HEK293 (cell line): ENCODE results near the gene FGD4.
A peak's percentile ranks its signal among the peaks of the same experiment; 100 is the strongest.

Experiments
- CTCF ChIA-PET: fragments of 350-600 bp; formaldehyde crosslinking; extraction: SDS; loops from one replicate; lab custom pipeline; 2021; ENCODE audit warnings: antibody characterized with exemption; lab: Yijun Ruan, JAX
- POLR2A ChIA-PET: fragments of 300-600 bp; formaldehyde crosslinking; extraction: SDS; loops from one replicate; lab custom pipeline; 2020; ENCODE audit warnings: antibody characterized with exemption, inconsistent platforms; lab: Yijun Ruan, JAX
- H3K27ac ChIP-seq: fragments of 200-500 bp; sonication (Bioruptor generic); 2 replicates; pipeline ENCODE4 v1.5.1; 2014; ENCODE audit warnings: low read depth, low read length, control low read depth, inconsistent platforms; ENCODE audit errors: extremely low read depth
- H3K36me3 ChIP-seq, 2 experiments: fragments of 200-500 bp in 1 of 2; sonication (Bioruptor generic) in 1 of 2; 1 replicate in 1 of 2; 2 replicates in 1 of 2; pipeline ENCODE4 v1.5.1; 2014 to 2017; ENCODE audit warnings: inconsistent platforms in 2 of 2, low read length in 2 of 2; ENCODE audit not compliant: control insufficient read depth in 2 of 2, insufficient read depth in 1 of 2
- H3K4me1 ChIP-seq: fragments of 200-500 bp; sonication (Bioruptor generic); 2 replicates; pipeline ENCODE4 v1.5.1; 2014; ENCODE audit warnings: mild to moderate bottlenecking, low read length, inconsistent platforms; ENCODE audit not compliant: control insufficient read depth, insufficient read depth
- H3K4me3 ChIP-seq: 2 replicates; pipeline ENCODE4 v1.5.1; 2011; ENCODE audit warnings: low read depth, mild to moderate bottlenecking, control low read depth, low read length, moderate library complexity
- H3K9me3 ChIP-seq: fragments of 200-500 bp; sonication (Bioruptor generic); 2 replicates; pipeline ENCODE4 v1.5.1; 2014; ENCODE audit warnings: low read depth, low read length, inconsistent platforms; ENCODE audit not compliant: control insufficient read depth, insufficient read depth
- HIC1 ChIP-seq: fragments of 450-650 bp; formaldehyde crosslinking; IDR thresholded peaks from 2 replicates; pipeline ENCODE4 v1.5.1; 2016; ENCODE audit warnings: missing biosample characterization, missing genetic modification characterization
- KLF8 ChIP-seq: fragments of 450-650 bp; formaldehyde crosslinking; IDR thresholded peaks from 2 replicates; pipeline ENCODE4 v1.5.1; 2016; ENCODE audit warnings: missing biosample characterization, missing genetic modification characterization
- OSR2 ChIP-seq: fragments of 450-650 bp; formaldehyde crosslinking; IDR thresholded peaks from 2 replicates; pipeline ENCODE4 v1.5.1; 2016; ENCODE audit warnings: missing biosample characterization, missing genetic modification characterization
- SCRT2 ChIP-seq: fragments of 450-650 bp; formaldehyde crosslinking; IDR thresholded peaks from 2 replicates; pipeline ENCODE4 v1.5.1; 2016; ENCODE audit warnings: missing biosample characterization, missing genetic modification characterization
- ZBTB48 ChIP-seq: fragments of 450-650 bp; formaldehyde crosslinking; IDR thresholded peaks from 2 replicates; pipeline ENCODE4 v1.5.1; 2016; ENCODE audit warnings: missing biosample characterization, missing genetic modification characterization
- ZNF155 ChIP-seq: fragments of 450-650 bp; formaldehyde crosslinking; IDR thresholded peaks from 2 replicates; pipeline ENCODE4 v1.5.1; 2016; ENCODE audit warnings: missing biosample characterization, missing genetic modification characterization
- ZNF837 ChIP-seq: fragments of 450-650 bp; formaldehyde crosslinking; IDR thresholded peaks from 2 replicates; pipeline ENCODE4 v1.5.1; 2016; ENCODE audit warnings: missing biosample characterization, missing genetic modification characterization
- ZSCAN16 ChIP-seq: fragments of 450-650 bp; formaldehyde crosslinking; IDR thresholded peaks from 2 replicates; pipeline ENCODE4 v1.5.1; 2016; ENCODE audit warnings: missing biosample characterization, missing genetic modification characterization
- TF ChIP-seq, protein P1 (sequence below): fragments of 450-650 bp; formaldehyde crosslinking; IDR thresholded peaks from 2 replicates; pipeline ENCODE4 v1.5.1; 2017; ENCODE audit warnings: missing biosample characterization, missing genetic modification characterization
- TF ChIP-seq, protein P2 (sequence below): fragments of 450-650 bp; formaldehyde crosslinking; IDR thresholded peaks from 2 replicates; pipeline ENCODE4 v1.5.1; 2017; ENCODE audit warnings: missing biosample characterization, missing genetic modification characterization
- TF ChIP-seq, protein P3 (sequence below): fragments of 450-650 bp; formaldehyde crosslinking; IDR thresholded peaks from 2 replicates; pipeline ENCODE4 v1.5.1; 2016; ENCODE audit warnings: missing biosample characterization, missing genetic modification characterization
- TF ChIP-seq, protein P4 (sequence below): fragments of 450-650 bp; IDR thresholded peaks from 2 replicates; pipeline ENCODE4 v1.5.1; 2018; ENCODE audit warnings: missing biosample characterization, missing genetic modification characterization
- TF ChIP-seq, protein P5 (sequence below): fragments of 450-650 bp; formaldehyde crosslinking; IDR thresholded peaks from 2 replicates; pipeline ENCODE4 v1.5.1; 2016; ENCODE audit warnings: missing biosample characterization, missing genetic modification characterization

The FGD4 gene

DNA sequence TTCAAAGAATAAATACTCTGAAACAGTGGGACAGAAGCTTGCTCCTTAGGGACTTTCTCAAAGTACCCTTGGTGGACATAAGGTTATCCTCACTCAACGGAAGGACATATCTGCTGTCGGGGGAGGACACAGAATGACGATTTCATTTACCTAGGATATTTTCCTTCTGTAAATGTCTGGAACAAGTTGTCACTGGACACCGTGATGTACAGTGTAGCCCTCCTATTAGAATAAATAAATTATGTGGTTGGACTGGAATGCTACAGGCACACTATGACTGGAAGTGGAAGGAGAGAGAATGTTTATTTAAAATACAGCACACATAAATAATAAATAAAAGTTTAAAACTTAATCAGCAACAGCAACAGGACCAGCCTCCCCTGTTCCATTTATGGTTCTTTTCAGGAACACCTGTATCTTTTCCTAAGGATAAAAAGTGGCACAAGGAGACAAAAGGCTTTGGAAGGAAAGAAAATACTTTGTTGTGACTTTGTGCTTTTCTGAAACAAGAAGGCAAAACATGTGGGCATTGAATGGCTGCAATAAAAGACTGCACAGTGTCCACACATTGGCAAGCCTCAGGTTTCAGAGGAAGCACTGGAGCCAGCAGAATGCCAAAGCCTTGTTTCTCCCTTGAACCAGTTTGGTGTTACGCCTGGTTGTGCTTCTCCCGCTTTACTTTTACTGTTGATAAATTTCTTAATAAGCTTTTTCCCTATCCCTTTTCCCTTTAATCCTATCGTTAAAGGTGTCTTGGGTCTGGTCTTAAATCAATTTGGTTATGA, 36.8 kb downstream of the FGD4 start:
- POLR2A ChIA-PET: interaction anchor here (0.7 to 2.1 kb wide), 2 partner anchors 36 to 631 kb away, joined by 5 to 6 read pairs; partner anchors contain the start of gene FGD4
- no peaks in the 10 kb centered on the region for H3K9me3 ChIP-seq
- H3K36me3 ChIP-seq: no peaks in the 10 kb centered on the region; a peak in 1 of 3 replicates
- H3K4me1 ChIP-seq: peaks cover 11% of the 10 kb centered on the region
- H3K4me3 ChIP-seq: no peak overlapping the region
- CTCF ChIA-PET: interaction anchor here (0.6 to 1.3 kb wide), 4 partner anchors 20 to 232 kb away, joined by 3 to 5 read pairs (median 3); no protein-coding TSS in a partner anchor
- peak overlapping the region; percentile 16; the same call in 1 of the 2 replicates for H3K27ac ChIP-seq
- TF ChIP-seq, protein P1, sequence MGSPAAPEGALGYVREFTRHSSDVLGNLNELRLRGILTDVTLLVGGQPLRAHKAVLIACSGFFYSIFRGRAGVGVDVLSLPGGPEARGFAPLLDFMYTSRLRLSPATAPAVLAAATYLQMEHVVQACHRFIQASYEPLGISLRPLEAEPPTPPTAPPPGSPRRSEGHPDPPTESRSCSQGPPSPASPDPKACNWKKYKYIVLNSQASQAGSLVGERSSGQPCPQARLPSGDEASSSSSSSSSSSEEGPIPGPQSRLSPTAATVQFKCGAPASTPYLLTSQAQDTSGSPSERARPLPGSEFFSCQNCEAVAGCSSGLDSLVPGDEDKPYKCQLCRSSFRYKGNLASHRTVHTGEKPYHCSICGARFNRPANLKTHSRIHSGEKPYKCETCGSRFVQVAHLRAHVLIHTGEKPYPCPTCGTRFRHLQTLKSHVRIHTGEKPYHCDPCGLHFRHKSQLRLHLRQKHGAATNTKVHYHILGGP (tag by site-specific recombination): no peak
- TF ChIP-seq KLF8 (no peak), ZSCAN16 (tag by site-specific recombination) (no peak), ZBTB48 (tag by site-specific recombination) (no peak), SCRT2 (no peak), ZNF155 (tag by site-specific recombination) (no peak), ZNF837 (tag by site-specific recombination) (no peak), HIC1 (tag by site-specific recombination) (no peak), OSR2 (tag by site-specific recombination) (no peak)
- TF ChIP-seq, protein P2, sequence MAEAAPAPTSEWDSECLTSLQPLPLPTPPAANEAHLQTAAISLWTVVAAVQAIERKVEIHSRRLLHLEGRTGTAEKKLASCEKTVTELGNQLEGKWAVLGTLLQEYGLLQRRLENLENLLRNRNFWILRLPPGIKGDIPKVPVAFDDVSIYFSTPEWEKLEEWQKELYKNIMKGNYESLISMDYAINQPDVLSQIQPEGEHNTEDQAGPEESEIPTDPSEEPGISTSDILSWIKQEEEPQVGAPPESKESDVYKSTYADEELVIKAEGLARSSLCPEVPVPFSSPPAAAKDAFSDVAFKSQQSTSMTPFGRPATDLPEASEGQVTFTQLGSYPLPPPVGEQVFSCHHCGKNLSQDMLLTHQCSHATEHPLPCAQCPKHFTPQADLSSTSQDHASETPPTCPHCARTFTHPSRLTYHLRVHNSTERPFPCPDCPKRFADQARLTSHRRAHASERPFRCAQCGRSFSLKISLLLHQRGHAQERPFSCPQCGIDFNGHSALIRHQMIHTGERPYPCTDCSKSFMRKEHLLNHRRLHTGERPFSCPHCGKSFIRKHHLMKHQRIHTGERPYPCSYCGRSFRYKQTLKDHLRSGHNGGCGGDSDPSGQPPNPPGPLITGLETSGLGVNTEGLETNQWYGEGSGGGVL (tag by site-specific recombination): no peak
- TF ChIP-seq, protein P3, sequence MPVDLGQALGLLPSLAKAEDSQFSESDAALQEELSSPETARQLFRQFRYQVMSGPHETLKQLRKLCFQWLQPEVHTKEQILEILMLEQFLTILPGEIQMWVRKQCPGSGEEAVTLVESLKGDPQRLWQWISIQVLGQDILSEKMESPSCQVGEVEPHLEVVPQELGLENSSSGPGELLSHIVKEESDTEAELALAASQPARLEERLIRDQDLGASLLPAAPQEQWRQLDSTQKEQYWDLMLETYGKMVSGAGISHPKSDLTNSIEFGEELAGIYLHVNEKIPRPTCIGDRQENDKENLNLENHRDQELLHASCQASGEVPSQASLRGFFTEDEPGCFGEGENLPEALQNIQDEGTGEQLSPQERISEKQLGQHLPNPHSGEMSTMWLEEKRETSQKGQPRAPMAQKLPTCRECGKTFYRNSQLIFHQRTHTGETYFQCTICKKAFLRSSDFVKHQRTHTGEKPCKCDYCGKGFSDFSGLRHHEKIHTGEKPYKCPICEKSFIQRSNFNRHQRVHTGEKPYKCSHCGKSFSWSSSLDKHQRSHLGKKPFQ (tag by site-specific recombination): no peak
- TF ChIP-seq, protein P4, sequence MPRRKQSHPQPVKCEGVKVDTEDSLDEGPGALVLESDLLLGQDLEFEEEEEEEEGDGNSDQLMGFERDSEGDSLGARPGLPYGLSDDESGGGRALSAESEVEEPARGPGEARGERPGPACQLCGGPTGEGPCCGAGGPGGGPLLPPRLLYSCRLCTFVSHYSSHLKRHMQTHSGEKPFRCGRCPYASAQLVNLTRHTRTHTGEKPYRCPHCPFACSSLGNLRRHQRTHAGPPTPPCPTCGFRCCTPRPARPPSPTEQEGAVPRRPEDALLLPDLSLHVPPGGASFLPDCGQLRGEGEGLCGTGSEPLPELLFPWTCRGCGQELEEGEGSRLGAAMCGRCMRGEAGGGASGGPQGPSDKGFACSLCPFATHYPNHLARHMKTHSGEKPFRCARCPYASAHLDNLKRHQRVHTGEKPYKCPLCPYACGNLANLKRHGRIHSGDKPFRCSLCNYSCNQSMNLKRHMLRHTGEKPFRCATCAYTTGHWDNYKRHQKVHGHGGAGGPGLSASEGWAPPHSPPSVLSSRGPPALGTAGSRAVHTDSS (tag by site-specific recombination): no peak
- TF ChIP-seq, protein P5, sequence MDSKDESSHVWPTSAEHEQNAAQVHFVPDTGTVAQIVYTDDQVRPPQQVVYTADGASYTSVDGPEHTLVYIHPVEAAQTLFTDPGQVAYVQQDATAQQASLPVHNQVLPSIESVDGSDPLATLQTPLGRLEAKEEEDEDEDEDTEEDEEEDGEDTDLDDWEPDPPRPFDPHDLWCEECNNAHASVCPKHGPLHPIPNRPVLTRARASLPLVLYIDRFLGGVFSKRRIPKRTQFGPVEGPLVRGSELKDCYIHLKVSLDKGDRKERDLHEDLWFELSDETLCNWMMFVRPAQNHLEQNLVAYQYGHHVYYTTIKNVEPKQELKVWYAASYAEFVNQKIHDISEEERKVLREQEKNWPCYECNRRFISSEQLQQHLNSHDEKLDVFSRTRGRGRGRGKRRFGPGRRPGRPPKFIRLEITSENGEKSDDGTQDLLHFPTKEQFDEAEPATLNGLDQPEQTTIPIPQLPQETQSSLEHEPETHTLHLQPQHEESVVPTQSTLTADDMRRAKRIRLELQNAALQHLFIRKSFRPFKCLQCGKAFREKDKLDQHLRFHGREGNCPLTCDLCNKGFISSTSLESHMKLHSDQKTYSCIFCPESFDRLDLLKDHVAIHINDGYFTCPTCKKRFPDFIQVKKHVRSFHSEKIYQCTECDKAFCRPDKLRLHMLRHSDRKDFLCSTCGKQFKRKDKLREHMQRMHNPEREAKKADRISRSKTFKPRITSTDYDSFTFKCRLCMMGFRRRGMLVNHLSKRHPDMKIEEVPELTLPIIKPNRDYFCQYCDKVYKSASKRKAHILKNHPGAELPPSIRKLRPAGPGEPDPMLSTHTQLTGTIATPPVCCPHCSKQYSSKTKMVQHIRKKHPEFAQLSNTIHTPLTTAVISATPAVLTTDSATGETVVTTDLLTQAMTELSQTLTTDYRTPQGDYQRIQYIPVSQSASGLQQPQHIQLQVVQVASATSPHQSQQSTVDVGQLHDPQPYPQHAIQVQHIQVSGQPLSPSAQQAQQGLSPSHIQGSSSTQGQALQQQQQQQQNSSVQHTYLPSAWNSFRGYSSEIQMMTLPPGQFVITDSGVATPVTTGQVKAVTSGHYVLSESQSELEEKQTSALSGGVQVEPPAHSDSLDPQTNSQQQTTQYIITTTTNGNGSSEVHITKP (tag by site-specific recombination): no peak
